IMR-90 (cell line): ENCODE data around the gene EPN2. TPM values are rescaled to one million over a fixed set of nuclear protein-coding genes. Genes with fewer than 3 reads are reported as not detected.

ENCODE experiments used
- CEBPB ChIP-seq: IDR thresholded peaks from 2 replicates; pipeline ENCODE4 v1.6.1; 2012; ENCODE audit warnings: low read depth, low read length, improper control_type of control experiment
- MXI1 ChIP-seq: IDR thresholded peaks from 2 replicates; pipeline ENCODE4 v1.6.1; 2012; ENCODE audit warnings: low read depth, mild to moderate bottlenecking, low read length, moderate library complexity, borderline replicate concordance
- polyA plus RNA-seq, 3 experiments: library from polyadenylated mRNA; depleted of rRNA; stranded (reverse); fragments of >200 nt; gene quantifications; 2 replicates each; pipeline ENCODE4 v1.2.3, GENCODE V29; 2012; ENCODE audit warnings: low replicate concordance in 1 of 3
- total RNA-seq: library from RNA; depleted of rRNA; stranded (reverse); fragments of >200 nt; gene quantifications from 2 replicates; pipeline ENCODE4 v1.2.3, GENCODE V29; 2012

Gene EPN2
- total and polyA plus RNA-seq, 2 of the 4 experiments (the other 2 are of a cell fraction), result 14.9 to 25.3 TPM

DNA sequence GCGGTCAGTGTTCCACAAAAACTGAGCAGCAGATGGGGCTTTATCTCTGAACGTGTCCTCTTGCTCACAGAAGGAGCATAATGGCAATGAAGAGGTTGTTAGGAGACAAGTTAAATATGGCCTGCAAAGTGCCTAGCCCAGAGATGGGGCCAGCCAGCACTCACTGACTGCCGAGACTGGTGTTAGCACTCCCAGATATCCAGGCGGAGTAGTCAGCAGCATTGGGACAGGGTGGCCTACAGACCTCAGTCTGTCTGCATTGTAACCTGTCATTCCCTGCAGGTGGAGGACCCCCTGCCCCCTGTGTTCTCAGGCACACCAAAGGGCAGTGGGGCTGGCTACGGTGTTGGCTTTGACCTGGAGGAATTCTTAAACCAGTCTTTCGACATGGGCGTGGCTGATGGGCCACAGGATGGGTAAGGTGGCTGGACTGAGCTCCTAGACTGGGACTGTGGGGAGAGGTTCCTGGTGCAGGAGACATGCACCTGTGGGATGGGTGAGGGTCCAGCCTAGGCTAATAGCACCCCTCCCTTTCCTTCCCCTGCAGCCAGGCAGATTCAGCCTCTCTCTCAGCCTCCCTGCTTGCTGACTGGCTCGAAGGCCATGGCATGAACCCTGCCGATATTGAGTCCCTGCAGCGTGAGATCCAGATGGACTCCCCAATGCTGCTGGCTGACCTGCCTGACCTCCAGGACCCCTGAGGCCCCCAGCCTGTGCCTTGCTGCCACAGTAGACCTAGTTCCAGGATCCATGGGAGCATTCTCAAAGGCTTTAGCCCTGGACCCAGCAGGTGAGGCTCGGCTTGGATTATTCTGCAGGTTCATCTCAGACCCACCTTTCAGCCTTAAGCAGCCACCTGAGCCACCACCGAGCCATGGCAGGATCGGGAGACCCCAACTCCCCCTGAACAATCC, 145.6 kb downstream of the EPN2 start (continued):
- no peak for TF ChIP-seq CEBPB
- no peak for TF ChIP-seq MXI1
